IMR-90 (cell line): ENCODE results near the gene EPC1. TPM values are rescaled to one million over a fixed set of nuclear protein-coding genes. Genes with fewer than 3 reads are reported as not detected.

Experiments
- ATAC-seq: fragments of 200-7000 bp; cut with Tn5 transposase; 2 replicates; pipeline ENCODE4 v1.9.1; 2020; ENCODE audit warnings: low read depth, mild to moderate bottlenecking, moderate library complexity
- BruUV-seq: library from RNA; stranded (reverse); fragments of 400-500 nt; replicated peaks from 2 replicates; lab custom pipeline; 2021; lab: Mats Ljungman, UMichigan
- CTCF ChIA-PET: fragments of 300-600 bp; formaldehyde crosslinking; extraction: SDS; loops from one replicate; lab custom pipeline; 2021; ENCODE audit warnings: antibody characterized with exemption; lab: Yijun Ruan, JAX
- POLR2A ChIA-PET: fragments of 300-600 bp; sonication (Branson Sonifier 250); formaldehyde crosslinking; loops from one replicate; lab custom pipeline; 2022; ENCODE audit warnings: antibody characterized with exemption; ENCODE audit not compliant: unreplicated experiment; lab: Charles Lee
- DNase-seq: peaks from one replicate; pipeline ENCODE4 v3.0.0; 2013
- H2AFZ ChIP-seq: replicated peaks from 2 replicates; pipeline ENCODE3; 2013; ENCODE audit warnings: low read length, mild to moderate bottlenecking; ENCODE audit not compliant: poor library complexity
- H2AK5ac ChIP-seq: 2 replicates; pipeline ENCODE4 v1.6.1; 2013; ENCODE audit warnings: low read depth, low read length, inconsistent platforms
- H2AK9ac ChIP-seq: replicated peaks from 2 replicates; pipeline ENCODE3; 2013; ENCODE audit warnings: mild to moderate bottlenecking, low read depth, low read length, moderate library complexity; ENCODE audit not compliant: poor library complexity
- H2BK120ac ChIP-seq: 2 replicates; pipeline ENCODE4 v1.6.1; 2013; ENCODE audit warnings: low read depth, low read length, inconsistent platforms
- H2BK15ac ChIP-seq: 3 replicates; pipeline ENCODE4 v1.6.1; 2013; ENCODE audit warnings: low read depth, low read length, inconsistent platforms
- H2BK20ac ChIP-seq: 2 replicates; pipeline ENCODE4 v1.6.1; 2013; ENCODE audit warnings: low read depth, mild to moderate bottlenecking, inconsistent platforms, low read length, moderate library complexity
- H2BK5ac ChIP-seq: 2 replicates; pipeline ENCODE4 v1.6.1; 2013; ENCODE audit warnings: mild to moderate bottlenecking, low read depth, low read length, inconsistent platforms; ENCODE audit not compliant: poor library complexity, severe bottlenecking
- H3K14ac ChIP-seq: replicated peaks from 2 replicates; pipeline ENCODE4 v1.6.1; 2013; ENCODE audit warnings: low read depth, low read length, inconsistent platforms
- H3K18ac ChIP-seq: 2 replicates; pipeline ENCODE4 v1.6.1; 2013; ENCODE audit warnings: low read depth, low read length, control low read depth
- H3K23ac ChIP-seq: 2 replicates; pipeline ENCODE4 v1.6.1; 2013; ENCODE audit warnings: low read depth, low read length, inconsistent platforms
- H3K27ac ChIP-seq: 2 replicates; pipeline ENCODE4 v1.5.1; 2013; ENCODE audit warnings: mild to moderate bottlenecking, control low read depth, low read length; ENCODE audit not compliant: insufficient read depth
- H3K27me3 ChIP-seq: 2 replicates; pipeline ENCODE4 v1.6.1; 2013; ENCODE audit warnings: low read length; ENCODE audit not compliant: control insufficient read depth, insufficient read depth
- H3K36me3 ChIP-seq: 2 replicates; pipeline ENCODE4 v1.6.1; 2013; ENCODE audit warnings: low read length, mixed read lengths; ENCODE audit not compliant: control insufficient read depth, insufficient read depth
- H3K4ac ChIP-seq: 2 replicates; pipeline ENCODE4 v1.6.1; 2013; ENCODE audit warnings: low read depth, low read length, inconsistent platforms
- H3K4me1 ChIP-seq: 2 replicates; pipeline ENCODE4 v1.6.1; 2013; ENCODE audit warnings: low read length, mixed read lengths; ENCODE audit not compliant: control insufficient read depth, insufficient read depth
- H3K4me2 ChIP-seq: 2 replicates; pipeline ENCODE4 v1.6.1; 2013; ENCODE audit warnings: low read depth, mild to moderate bottlenecking, control low read depth, low read length, moderate library complexity
- H3K4me3 ChIP-seq: 2 replicates; pipeline ENCODE4 v1.5.1; 2013; ENCODE audit warnings: low read depth, mild to moderate bottlenecking, control low read depth, low read length, moderate library complexity; ENCODE audit not compliant: insufficient read depth
- H3K56ac ChIP-seq: 2 replicates; pipeline ENCODE4 v1.6.1; 2013; ENCODE audit warnings: low read length, inconsistent platforms; ENCODE audit not compliant: insufficient read depth; ENCODE audit errors: extremely low read depth
- H3K79me1 ChIP-seq, 2 experiments: 2 replicates each; pipeline ENCODE4 v1.6.1; 2013; ENCODE audit warnings: low read length in 2 of 2, inconsistent platforms in 1 of 2, low read depth in 1 of 2
- H3K9ac ChIP-seq: 2 replicates; pipeline ENCODE4 v1.6.1; 2013; ENCODE audit warnings: low read depth, low read length, control low read depth
- H3K9me1 ChIP-seq: 2 replicates; pipeline ENCODE4 v1.6.1; 2013; ENCODE audit warnings: low read length, inconsistent platforms; ENCODE audit not compliant: insufficient read depth
- H3K9me3 ChIP-seq: 2 replicates; pipeline ENCODE4 v1.6.1; 2013; ENCODE audit warnings: low read length; ENCODE audit not compliant: control insufficient read depth, insufficient read depth
- H4K20me1 ChIP-seq: 2 replicates; pipeline ENCODE4 v1.6.1; 2013; ENCODE audit warnings: low read length, inconsistent platforms; ENCODE audit not compliant: insufficient read depth
- H4K5ac ChIP-seq: 2 replicates; pipeline ENCODE4 v1.6.1; 2013; ENCODE audit warnings: mild to moderate bottlenecking, low read depth, low read length, control low read depth
- H4K8ac ChIP-seq, 2 experiments: 2 replicates each; pipeline ENCODE4 v1.6.1; 2013; ENCODE audit warnings: low read depth in 2 of 2, low read length in 2 of 2, control low read depth in 1 of 2, inconsistent platforms in 1 of 2
- H4K91ac ChIP-seq: 2 replicates; pipeline ENCODE4 v1.6.1; 2013; ENCODE audit warnings: low read depth, low read length, inconsistent platforms; ENCODE audit not compliant: insufficient read depth
- CEBPB ChIP-seq: IDR thresholded peaks from 2 replicates; pipeline ENCODE4 v1.6.1; 2012; ENCODE audit warnings: low read depth, low read length, improper control_type of control experiment
- CTCF ChIP-seq: conservative IDR thresholded peaks from 2 replicates; pipeline ENCODE4 v1.5.1; 2012; ENCODE audit warnings: mild to moderate bottlenecking, low read depth, low read length, improper control_type of control experiment
- FOS ChIP-seq: fragments of 150-350 bp; IDR thresholded peaks from 2 replicates; pipeline ENCODE4 v1.6.1; 2016; ENCODE audit warnings: low read depth, low read length
- MAZ ChIP-seq: IDR thresholded peaks from 2 replicates; pipeline ENCODE4 v1.6.1; 2012; ENCODE audit warnings: low read depth, mild to moderate bottlenecking, low read length, improper control_type of control experiment, moderate library complexity, borderline replicate concordance
- MXI1 ChIP-seq: IDR thresholded peaks from 2 replicates; pipeline ENCODE4 v1.6.1; 2012; ENCODE audit warnings: low read depth, mild to moderate bottlenecking, low read length, moderate library complexity, borderline replicate concordance
- NFE2L2 ChIP-seq: fragments of 150-350 bp; IDR thresholded peaks from 2 replicates; pipeline ENCODE4 v1.6.1; 2016; ENCODE audit warnings: low read depth, mild to moderate bottlenecking, low read length
- RAD21 ChIP-seq: IDR thresholded peaks from 2 replicates; pipeline ENCODE4 v1.6.1; 2012; ENCODE audit warnings: low read length, improper control_type of control experiment
- RCOR1 ChIP-seq: IDR thresholded peaks from 2 replicates; pipeline ENCODE4 v1.6.1; 2012; ENCODE audit warnings: mild to moderate bottlenecking, low read length, improper control_type of control experiment; ENCODE audit not compliant: insufficient replicate concordance
- RFX5 ChIP-seq: IDR thresholded peaks from 2 replicates; pipeline ENCODE4 v1.8.0; 2012; ENCODE audit warnings: low read depth, mild to moderate bottlenecking, low read length, moderate library complexity
- SMC3 ChIP-seq: fragments of 150-350 bp; IDR thresholded peaks from 2 replicates; pipeline ENCODE4 v1.6.1; 2016; ENCODE audit warnings: low read depth, mild to moderate bottlenecking, antibody characterized with exemption, low read length, moderate library complexity
- whole genome bisulfite sequencing, 2 experiments: methylation state at CpG; one replicate each; pipeline versions ENCODE4 v1.1.5 to v1.1.7; 2013; ENCODE audit warnings: missing lambda C conversion rate in 2 of 2; ENCODE audit not compliant: insufficient read length in 1 of 2; ENCODE audit errors: extremely low coverage in 2 of 2; 5-methylcytosine and 5-hydroxymethylcytosine counted together
- dilution Hi-C: fragments of 300-500 bp; cut with HindIII; formaldehyde crosslinking; loops from one replicate; pipeline ENCODE4 v1.14.3; 2018; ENCODE audit warnings: low sequenced_read_pairs; ENCODE audit not compliant: unreplicated experiment
- in situ Hi-C: fragments of 300-500 bp; cut with MboI; formaldehyde crosslinking; loops from 3 replicates; pipeline ENCODE4 v1.14.3; 2019; ENCODE audit warnings: low sequenced_read_pairs, inconsistent platforms, mixed read lengths
- intact Hi-C: fragments of 100-400 bp; cut with micrococcal nuclease; formaldehyde crosslinking; loops from 2 replicates; pipeline ENCODE4 v1.10.0; 2022
- polyA plus RNA-seq, 3 experiments: library from polyadenylated mRNA; depleted of rRNA; stranded (reverse); fragments of >200 nt; gene quantifications; 2 replicates each; pipeline ENCODE4 v1.2.3, GENCODE V29; 2012; ENCODE audit warnings: low replicate concordance in 1 of 3
- total RNA-seq: library from RNA; depleted of rRNA; stranded (reverse); fragments of >200 nt; gene quantifications from 2 replicates; pipeline ENCODE4 v1.2.3, GENCODE V29; 2012

Gene EPC1
- total and polyA plus RNA-seq, 2 of the 4 experiments (the other 2 are of a cell fraction) = 21.9 to 23.5 TPM

GRCh38 chr10:32299354-32299980 lies 47.5 kb downstream of the EPC1 start:
- H3K56ac ChIP-seq = no peak overlapping the region
- H3K4me2 ChIP-seq = no peak overlapping the region
- no peaks in the 10 kb centered on the region for H3K9me3 ChIP-seq
- no peak overlapping the region for H2AFZ ChIP-seq
- no peak overlapping the region for H4K91ac ChIP-seq
- no peak overlapping the region for H2AK9ac ChIP-seq
- in situ Hi-C loops (no loop called here), dilution Hi-C loops (no loop called here), intact Hi-C loops (no loop called here)
- TF ChIP-seq NFE2L2 (no peak), CTCF (no peak), MAZ (no peak), CEBPB (no peak), FOS (no peak), MXI1 (no peak), RFX5 (no peak), SMC3 (no peak), RCOR1 (no peak), RAD21 (no peak)
- H3K27ac ChIP-seq = no peak overlapping the region
- no peak overlapping the region for H3K14ac ChIP-seq
- WGBS, 2 experiments = no CpG with 5 or more reads among the region's 7 CpGs
- H3K79me1 ChIP-seq = peaks cover 22 to 56% of the 10 kb centered on the region in 2 experiments
- POLR2A ChIA-PET = no interaction called here
- no peak overlapping the region for H2BK5ac ChIP-seq
- CTCF ChIA-PET = no interaction called here
- H4K8ac ChIP-seq = no peak overlapping the region
- no peak overlapping the region for H4K5ac ChIP-seq
- ATAC-seq (no peak), DNase-seq (no peak)
- H3K9ac ChIP-seq = no peak overlapping the region
- H2BK120ac ChIP-seq = no peak overlapping the region
- no peak overlapping the region for H3K4me3 ChIP-seq
- H3K18ac ChIP-seq = no peak overlapping the region
- H3K4me1 ChIP-seq = peaks cover 6% of the 10 kb centered on the region
- 0 out of 2 replicates have a peak, but pooled peaks cover under 1% of the 10 kb centered on the region for H3K9me1 ChIP-seq
- H2BK15ac ChIP-seq = no peak overlapping the region
- no peak overlapping the region for H3K4ac ChIP-seq
- H3K27me3 ChIP-seq = no peaks in the 10 kb centered on the region
- H3K23ac ChIP-seq = no peak overlapping the region
- no peak overlapping the region for H2AK5ac ChIP-seq
- peaks cover 31% of the 10 kb centered on the region; the same call in 1 of the 2 replicates for H4K20me1 ChIP-seq
- peaks cover 11% of the 10 kb centered on the region for H3K36me3 ChIP-seq
- no TSS peak for BruUV-seq
- H2BK20ac ChIP-seq = no peak overlapping the region
